GM10266 (cell line): ENCODE results near the gene IL1RAP.

Experiments
- DNase-seq: peaks from one replicate; pipeline ENCODE4 v3.0.0; 2012; ENCODE audit errors: extremely low spot score
- TF ChIP-seq, protein P1 (sequence below): IDR thresholded peaks from 2 replicates; pipeline ENCODE4 v1.5.1; 2012; ENCODE audit warnings: mild to moderate bottlenecking, low read depth; ENCODE audit not compliant: control insufficient read depth, insufficient read depth; ENCODE audit errors: missing control alignments

Gene IL1RAP

DNA sequence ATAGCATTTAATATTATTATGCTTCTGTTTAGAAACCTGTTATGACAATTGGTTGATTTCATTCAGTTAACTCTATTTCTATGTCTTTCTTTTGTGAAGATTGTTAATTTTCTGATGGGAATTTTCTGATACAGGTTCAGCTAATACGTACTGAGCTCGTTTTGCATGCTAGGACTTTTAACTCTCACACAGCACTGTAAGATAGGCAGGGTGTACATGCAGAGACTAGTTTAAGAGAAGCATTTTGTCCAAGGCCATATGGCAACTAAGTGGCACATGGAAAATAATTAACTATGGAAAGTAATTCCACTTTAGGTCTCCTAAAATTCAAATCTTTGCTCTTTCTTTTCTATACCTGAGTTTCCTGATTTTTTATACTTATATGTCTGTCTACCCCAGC is 81.9 kb downstream of the IL1RAP start:
- TF ChIP-seq, protein P1, sequence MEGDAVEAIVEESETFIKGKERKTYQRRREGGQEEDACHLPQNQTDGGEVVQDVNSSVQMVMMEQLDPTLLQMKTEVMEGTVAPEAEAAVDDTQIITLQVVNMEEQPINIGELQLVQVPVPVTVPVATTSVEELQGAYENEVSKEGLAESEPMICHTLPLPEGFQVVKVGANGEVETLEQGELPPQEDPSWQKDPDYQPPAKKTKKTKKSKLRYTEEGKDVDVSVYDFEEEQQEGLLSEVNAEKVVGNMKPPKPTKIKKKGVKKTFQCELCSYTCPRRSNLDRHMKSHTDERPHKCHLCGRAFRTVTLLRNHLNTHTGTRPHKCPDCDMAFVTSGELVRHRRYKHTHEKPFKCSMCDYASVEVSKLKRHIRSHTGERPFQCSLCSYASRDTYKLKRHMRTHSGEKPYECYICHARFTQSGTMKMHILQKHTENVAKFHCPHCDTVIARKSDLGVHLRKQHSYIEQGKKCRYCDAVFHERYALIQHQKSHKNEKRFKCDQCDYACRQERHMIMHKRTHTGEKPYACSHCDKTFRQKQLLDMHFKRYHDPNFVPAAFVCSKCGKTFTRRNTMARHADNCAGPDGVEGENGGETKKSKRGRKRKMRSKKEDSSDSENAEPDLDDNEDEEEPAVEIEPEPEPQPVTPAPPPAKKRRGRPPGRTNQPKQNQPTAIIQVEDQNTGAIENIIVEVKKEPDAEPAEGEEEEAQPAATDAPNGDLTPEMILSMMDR, result no peak

DNA sequence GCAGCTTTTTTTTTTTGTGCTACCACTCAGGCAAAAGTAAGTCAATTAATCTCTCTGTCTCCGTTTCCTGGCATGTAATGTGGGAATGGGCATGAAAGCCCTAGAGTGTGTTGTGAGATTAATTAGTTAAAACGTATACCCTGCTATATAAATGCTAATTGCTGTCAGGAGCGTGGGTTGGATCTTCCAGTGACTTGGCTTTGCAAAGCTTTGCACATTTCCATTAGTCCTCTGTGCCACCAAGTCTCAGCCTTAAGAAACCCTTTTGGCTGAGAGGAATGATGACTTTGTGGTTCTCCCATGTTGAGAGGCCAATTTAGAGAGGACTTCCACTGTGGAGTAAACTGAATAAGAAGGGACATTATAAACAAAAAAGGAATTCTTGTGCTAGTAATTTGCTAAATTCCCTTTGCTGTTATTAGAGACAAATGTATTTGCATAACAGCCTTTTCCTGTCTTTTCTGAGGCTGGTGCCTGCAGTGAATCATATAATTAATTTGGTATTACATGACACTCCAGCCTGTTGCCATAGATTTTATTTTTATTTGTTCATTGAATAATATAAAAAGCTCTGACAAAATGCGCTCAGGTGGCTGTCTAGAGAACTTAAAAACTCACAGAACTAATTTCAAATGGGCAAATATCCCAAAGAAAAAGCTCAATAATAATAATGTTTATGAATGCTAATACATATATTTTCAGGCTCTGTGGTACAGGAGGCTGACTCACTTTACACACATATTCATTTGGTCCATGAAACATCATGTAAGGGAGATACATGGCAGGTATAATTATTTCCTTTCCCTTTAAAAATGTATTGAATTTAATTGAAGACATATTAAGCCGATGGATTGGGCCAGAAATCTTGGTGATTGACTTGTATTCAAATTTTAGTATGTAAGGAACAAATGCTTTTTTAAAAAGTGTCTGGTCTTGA is 82.7 kb downstream of the IL1RAP start:
- DNase-seq, result no peak
- TF ChIP-seq, protein P1, result no peak

More for the DNA sequence above, 81.9 kb downstream of the IL1RAP start:
- no peak for DNase-seq

DNA sequence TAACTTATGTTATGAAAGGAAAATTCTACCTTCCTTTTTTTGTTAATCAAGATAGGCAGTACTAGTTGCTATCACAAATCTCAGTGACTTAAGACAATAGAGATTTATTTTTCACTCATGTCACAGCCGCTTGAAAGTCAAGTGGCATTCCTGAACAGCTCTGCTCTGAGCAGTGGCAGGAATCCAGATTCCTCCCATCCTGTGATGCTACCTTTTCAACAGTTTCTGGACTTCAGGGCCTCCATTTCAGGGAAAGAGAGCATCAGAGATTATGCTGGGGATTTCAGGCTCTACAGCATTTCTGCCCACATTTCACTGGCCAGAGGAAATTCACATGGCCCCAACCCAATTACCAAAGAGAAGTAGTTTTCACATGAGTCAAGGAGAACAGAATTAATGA is 83.4 kb downstream of the IL1RAP start:
- TF ChIP-seq, protein P1, result no peak
- DNase-seq, result no peak

DNA sequence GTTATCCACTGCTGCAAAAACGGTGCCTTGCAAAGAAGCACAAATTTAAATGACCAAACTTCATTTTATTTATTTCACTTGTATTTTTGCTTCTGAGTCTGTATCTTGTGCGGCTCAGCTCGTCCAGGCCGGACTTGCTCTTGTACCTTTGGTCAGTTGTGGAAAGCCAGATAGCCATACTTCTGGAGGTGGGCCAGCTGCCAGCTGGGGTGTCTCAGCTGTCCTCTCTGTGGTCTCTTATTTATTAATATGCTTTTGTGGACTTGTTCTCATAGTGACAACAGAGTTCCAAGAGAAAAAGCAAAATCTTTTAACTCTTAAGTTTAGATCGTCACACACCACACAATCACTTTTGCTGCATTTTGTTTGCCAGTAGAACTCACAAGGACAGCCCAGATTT is 87.7 kb downstream of the IL1RAP start:
- TF ChIP-seq, protein P1, result no peak

DNA sequence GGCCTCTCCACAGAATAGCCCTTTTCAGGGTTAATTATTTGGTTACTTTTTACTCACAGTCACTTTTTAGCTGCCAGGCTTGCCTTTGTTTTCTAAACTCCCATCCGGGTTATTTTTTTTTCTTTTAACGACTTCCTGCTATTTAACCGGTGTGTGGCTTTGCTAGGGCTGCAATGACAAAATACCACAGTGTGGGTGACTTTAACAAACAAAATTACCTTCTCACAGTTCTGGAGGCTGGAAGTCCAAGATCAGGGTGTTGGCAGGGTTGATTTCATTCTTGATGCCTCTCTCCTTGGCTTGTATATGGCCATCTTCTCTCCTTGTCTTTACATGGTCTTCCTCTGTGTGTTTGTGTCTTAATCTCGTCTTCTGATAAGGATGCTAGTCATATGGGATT is 91.5 kb downstream of the IL1RAP start:
- no peak for DNase-seq
- TF ChIP-seq, protein P1, result no peak

More for the DNA sequence above, 87.7 kb downstream of the IL1RAP start:
- no peak for DNase-seq

DNA sequence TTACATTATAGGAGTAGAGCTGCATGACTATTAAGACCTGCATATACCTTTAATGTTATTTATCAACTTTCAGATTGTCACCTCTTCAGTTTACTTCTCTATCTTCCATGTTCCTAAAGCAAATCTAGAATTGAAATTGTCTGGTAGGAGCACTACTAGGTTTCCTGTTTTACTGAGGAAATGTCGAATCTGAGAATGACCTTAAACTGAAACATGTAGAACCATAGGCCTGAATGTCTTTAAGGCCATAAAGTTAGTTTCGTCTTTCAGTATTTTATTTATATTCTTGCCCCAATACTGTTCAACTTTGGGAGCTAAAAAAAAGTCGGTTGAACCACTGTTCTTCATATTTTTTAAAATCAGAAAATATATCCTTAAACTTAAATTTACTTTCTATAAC is 92.7 kb downstream of the IL1RAP start:
- DNase-seq, result no peak
- TF ChIP-seq, protein P1, result no peak

DNA sequence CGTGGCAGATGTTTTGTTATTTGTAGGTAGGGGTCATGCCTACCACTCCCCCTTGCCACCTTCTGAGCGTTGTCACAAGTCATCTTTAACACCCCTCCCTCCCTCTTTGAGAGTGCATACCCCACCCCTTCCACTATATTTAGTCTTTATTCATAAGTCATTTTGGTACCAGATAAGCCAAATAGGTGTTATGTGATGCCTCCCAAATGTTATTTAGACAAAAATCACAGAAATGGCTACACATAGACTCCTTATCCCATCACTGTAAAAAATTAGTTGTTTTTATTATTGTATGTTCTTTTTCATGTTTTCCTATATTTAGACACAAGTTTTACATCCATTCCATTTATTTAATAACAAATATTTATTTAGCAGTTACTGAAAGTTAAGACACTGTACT is 93.1 kb downstream of the IL1RAP start:
- TF ChIP-seq, protein P1, result no peak
- DNase-seq, result no peak
